Stimulated activated CD8-positive, alpha-beta memory T cell treated with anti-CD3 and anti-CD28 coated beads, Interleukin-15, amount 100 ng/mL, for 1 hour (primary cell): ENCODE results near the gene CDH12.
"Not testable (repeated sequence)": the region's sequence is repeated elsewhere in the genome, so short reads cannot be mapped to it uniquely, and the experiment has no call there.

ENCODE experiments used
- DNase-seq: peaks from one replicate; pipeline ENCODE4 v3.0.0-alpha.2; 2020; ENCODE audit warnings: low read depth

The CDH12 gene

GRCh38 chr5:22277006-22277405 is 576.1 kb downstream of the CDH12 start:
- DNase-seq = no peak

- DNase-seq = not testable (repeated sequence)
Observed at GRCh38 chr5:22265855-22266254, 587.3 kb downstream of the CDH12 start.

GRCh38 chr5:22258139-22258538 is 595.0 kb downstream of the CDH12 start:
- no peak for DNase-seq

GRCh38 chr5:22250528-22250927 is 602.6 kb downstream of the CDH12 start:
- no peak for DNase-seq

- DNase-seq = no peak
Observed at GRCh38 chr5:22249209-22249729, 603.9 kb downstream of the CDH12 start.

- DNase-seq = no peak
Observed at GRCh38 chr5:22245770-22246169, 607.4 kb downstream of the CDH12 start.

- no peak for DNase-seq
Observed at GRCh38 chr5:22242532-22242931, 610.6 kb downstream of the CDH12 start.

GRCh38 chr5:22238047-22238446 is 615.1 kb downstream of the CDH12 start:
- no peak for DNase-seq

- no peak for DNase-seq
Observed at GRCh38 chr5:22226423-22226822, 626.7 kb downstream of the CDH12 start.

GRCh38 chr5:22223079-22223478 is 630.1 kb downstream of the CDH12 start:
- no peak for DNase-seq

GRCh38 chr5:22213703-22214495 is 639.2 kb downstream of the CDH12 start:
- not testable (repeated sequence) for DNase-seq

- DNase-seq = not testable (repeated sequence)
Observed at GRCh38 chr5:22212254-22212991, 640.7 kb downstream of the CDH12 start.

- not testable (repeated sequence) for DNase-seq
Observed at GRCh38 chr5:22208463-22208862, 644.7 kb downstream of the CDH12 start.

- not testable (repeated sequence) for DNase-seq
Observed at GRCh38 chr5:22188651-22189050, 664.5 kb downstream of the CDH12 start.

GRCh38 chr5:22187632-22188228 is 665.4 kb downstream of the CDH12 start:
- DNase-seq = not testable (repeated sequence)

GRCh38 chr5:22169226-22169625 is 683.9 kb downstream of the CDH12 start:
- DNase-seq = not testable (repeated sequence)

- DNase-seq = not testable (repeated sequence)
Observed at GRCh38 chr5:22168704-22169103, 684.4 kb downstream of the CDH12 start.

GRCh38 chr5:22165931-22166330 is 687.2 kb downstream of the CDH12 start:
- DNase-seq = not testable (repeated sequence)

GRCh38 chr5:22164910-22165748 is 688.0 kb downstream of the CDH12 start:
- DNase-seq = not testable (repeated sequence)

GRCh38 chr5:22156953-22157352 is 696.2 kb downstream of the CDH12 start:
- not testable (repeated sequence) for DNase-seq

GRCh38 chr5:22154779-22155178 is 698.4 kb downstream of the CDH12 start:
- not testable (repeated sequence) for DNase-seq

GRCh38 chr5:22151801-22152200 is 701.3 kb downstream of the CDH12 start:
- DNase-seq = not testable (repeated sequence)
